Transverse colon (tissue), 4 donors: ENCODE data around the gene HOXA6. TPM values are rescaled to one million over a fixed set of nuclear protein-coding genes. Genes with fewer than 3 reads are reported as not detected.

Experiments
- DNase-seq: peaks from one replicate; pipeline ENCODE4 v3.0.0-alpha.2; 2019
- H3K27ac ChIP-seq, 4 donors: fragments of 200-600 bp; sonication (generic); 2 replicates each; pipeline ENCODE4 v1.5.1; 2016 to 2018; ENCODE audit warnings: inconsistent platforms in 4 of 4
- H3K27me3 ChIP-seq: fragments of 200-600 bp; sonication (generic); 2 replicates; pipeline ENCODE4 v1.5.1; 2017; ENCODE audit warnings: inconsistent platforms
- H3K36me3 ChIP-seq, 4 donors: fragments of 200-600 bp; sonication (generic); 2 replicates each; pipeline ENCODE4 v1.5.1; 2017 to 2019; ENCODE audit warnings: inconsistent platforms in 4 of 4
- H3K4me1 ChIP-seq, 4 donors: fragments of 200-600 bp; sonication (generic); 2 replicates each; pipeline ENCODE4 v1.5.1; 2017 to 2020; ENCODE audit warnings: inconsistent platforms in 4 of 4
- H3K4me3 ChIP-seq, 4 donors: fragments of 200-600 bp; sonication (generic); 1 replicate in 1 of 4; 2 replicates in 3 of 4; pipeline versions ENCODE4 v1.5.1 to v1.6.1; 2017 to 2019; ENCODE audit warnings: inconsistent platforms in 4 of 4
- H3K9me3 ChIP-seq, 2 donors: fragments of 200-600 bp; sonication (generic); 2 replicates each; pipeline ENCODE4 v1.5.1; 2017 to 2019; ENCODE audit warnings: inconsistent platforms in 2 of 2
- CTCF ChIP-seq, 5 experiments: fragments of 200-600 bp in 3 of 5; fragments of 450-650 bp in 2 of 5; sonication (generic) in 3 of 5; IDR thresholded peaks; 1 replicate in 2 of 5; 2 replicates in 3 of 5; pipeline ENCODE4 v1.5.1; 2016 to 2017; ENCODE audit warnings: antibody characterized with exemption in 5 of 5, inconsistent platforms in 3 of 5, mild to moderate bottlenecking in 2 of 5, moderate library complexity in 1 of 5
- EP300 ChIP-seq: sonication (generic); formaldehyde crosslinking; IDR thresholded peaks from one replicate; pipeline ENCODE4 v1.6.1; 2017; ENCODE audit warnings: antibody characterized with exemption, low read depth
- POLR2A ChIP-seq: fragments of 450-650 bp; IDR thresholded peaks from one replicate; pipeline ENCODE4 v1.6.1; 2016; ENCODE audit warnings: antibody characterized with exemption, mild to moderate bottlenecking, moderate library complexity
- POLR2AphosphoS5 ChIP-seq, 3 donors: sonication (generic); formaldehyde crosslinking; IDR thresholded peaks; one replicate each; pipeline ENCODE4 v1.6.1; 2016; ENCODE audit warnings: antibody characterized with exemption in 3 of 3
- WGBS, 2 donors: methylation state at CpG; one replicate each; pipeline ENCODE4 v1.1.5; 2018; ENCODE audit warnings: low coverage in 1 of 2; 5-methylcytosine and 5-hydroxymethylcytosine counted together
- in situ Hi-C, 4 donors: fragments of 200-750 bp; cut with MboI; loops; one replicate each; pipeline versions ENCODE4 v1.15.0 to v1.15.1; 2017; ENCODE audit warnings: low sequenced_read_pairs in 3 of 4, low pct_ligation_motif_present in 1 of 4, low pct_unique_long_range_greater_than_20kb in 1 of 4
- intact Hi-C: fragments of 100-400 bp; cut with DNase I; formaldehyde crosslinking; loops from one replicate; pipeline ENCODE4 v1.15.1; 2023; ENCODE audit warnings: low total_unique reads
- total RNA-seq, 4 donors: library from RNA; depleted of rRNA; stranded (reverse); fragments of >200 nt; gene quantifications; one replicate each; pipeline ENCODE4 v1.1.0, GENCODE V29; 2016

The HOXA6 gene
- total RNA-seq, 4 donors from 2014 or later = 12.9 to 27.8 (median 17.3) TPM

- in situ Hi-C loops (no loop called here), intact Hi-C loops (no loop called here)
- no peaks in the 10 kb centered on the region for H3K36me3 ChIP-seq
- no peaks in the 10 kb centered on the region for H3K27me3 ChIP-seq
- TF ChIP-seq POLR2AphosphoS5 (IDR thresholded peaks at IDR 0.05) (peak; percentile 79 to 86 (median 82)), CTCF (IDR thresholded peaks at IDR 0.05) (no peak), EP300 (peak; percentile 55), POLR2A (peak; percentile 31)
- H3K4me3 ChIP-seq = peak overlapping the region; percentile 45 to 59 (median 50)
- H3K27ac ChIP-seq = peak overlapping the region; percentile 90 to 96 (median 92)
- DNase-seq = peak; percentile 80
- WGBS, 2 donors = 32% methylated on average over 2 to 51 of the region's 57 CpGs
- peaks cover 14 to 92% (median 75%) of the 10 kb centered on the region in 4 donors for H3K4me1 ChIP-seq
- no peaks in the 10 kb centered on the region for H3K9me3 ChIP-seq
Measured at GRCh38 chr7:27112955-27113949, 34.3 kb downstream of the HOXA6 start.

- no peak for DNase-seq
- intact Hi-C loops (no loop called here), in situ Hi-C loops (no loop called here)
- H3K4me3 ChIP-seq = no peak overlapping the region
- H3K27me3 ChIP-seq = no peaks in the 10 kb centered on the region
- peaks cover 12 to 91% (median 73%) of the 10 kb centered on the region in 4 donors for H3K4me1 ChIP-seq
- 37 to 39% methylated on average over 4 of the region's 4 CpGs for WGBS, 2 donors
- H3K36me3 ChIP-seq = no peaks in the 10 kb centered on the region
- TF ChIP-seq EP300 (no peak), CTCF (IDR thresholded peaks at IDR 0.05) (no peak), POLR2AphosphoS5 (IDR thresholded peaks at IDR 0.05) (no peak), POLR2A (no peak)
- H3K9me3 ChIP-seq = no peaks in the 10 kb centered on the region
- peak overlapping the region; percentile 90 to 96 (median 92) for H3K27ac ChIP-seq
Measured at GRCh38 chr7:27112361-27112760, 35.2 kb downstream of the HOXA6 start.

- Histone ChIP-seq H3K36me3 (no peaks in the 10 kb centered on the region), H3K27ac (peak overlapping the region; percentile 90 to 96 (median 92)), H3K9me3 (no peaks in the 10 kb centered on the region), H3K27me3 (no peaks in the 10 kb centered on the region), H3K4me3 (no peak overlapping the region), H3K4me1 (peaks cover 10 to 91% (median 67%) of the 10 kb centered on the region in 4 donors)
- intact Hi-C loops (no loop called here), in situ Hi-C loops (no loop called here)
- TF ChIP-seq POLR2AphosphoS5 (IDR thresholded peaks at IDR 0.05) (no peak), CTCF (IDR thresholded peaks at IDR 0.05) (no peak), POLR2A (no peak), EP300 (no peak)
- WGBS, 2 donors = 11 to 29% methylated on average over 4 of the region's 4 CpGs
- no peak for DNase-seq
Measured at GRCh38 chr7:27111751-27112277, 35.8 kb downstream of the HOXA6 start.

- H3K36me3 ChIP-seq = no peaks in the 10 kb centered on the region
- TF ChIP-seq POLR2AphosphoS5 (IDR thresholded peaks at IDR 0.05) (peak in 1 of 3 donors; percentile 34), POLR2A (no peak)
- H3K27me3 ChIP-seq = no peaks in the 10 kb centered on the region
- peaks cover 10 to 89% (median 63%) of the 10 kb centered on the region in 4 donors for H3K4me1 ChIP-seq
- in situ Hi-C loops = no loop called here
- no peaks in the 10 kb centered on the region for H3K9me3 ChIP-seq
- DNase-seq = no peak
- 27 to 46% methylated on average over 5 to 6 of the region's 6 CpGs for WGBS, 2 donors
- peak overlapping the region; percentile 90 to 96 (median 92) for H3K27ac ChIP-seq
- intact Hi-C loops = no loop called here
- peak overlapping the region in 2 of 4 donors; percentile 17 to 34 for H3K4me3 ChIP-seq
Measured at GRCh38 chr7:27111042-27111750, 36.4 kb downstream of the HOXA6 start.
